ENCODE data around the gene C9orf153.

C9orf153 gene

DNA sequence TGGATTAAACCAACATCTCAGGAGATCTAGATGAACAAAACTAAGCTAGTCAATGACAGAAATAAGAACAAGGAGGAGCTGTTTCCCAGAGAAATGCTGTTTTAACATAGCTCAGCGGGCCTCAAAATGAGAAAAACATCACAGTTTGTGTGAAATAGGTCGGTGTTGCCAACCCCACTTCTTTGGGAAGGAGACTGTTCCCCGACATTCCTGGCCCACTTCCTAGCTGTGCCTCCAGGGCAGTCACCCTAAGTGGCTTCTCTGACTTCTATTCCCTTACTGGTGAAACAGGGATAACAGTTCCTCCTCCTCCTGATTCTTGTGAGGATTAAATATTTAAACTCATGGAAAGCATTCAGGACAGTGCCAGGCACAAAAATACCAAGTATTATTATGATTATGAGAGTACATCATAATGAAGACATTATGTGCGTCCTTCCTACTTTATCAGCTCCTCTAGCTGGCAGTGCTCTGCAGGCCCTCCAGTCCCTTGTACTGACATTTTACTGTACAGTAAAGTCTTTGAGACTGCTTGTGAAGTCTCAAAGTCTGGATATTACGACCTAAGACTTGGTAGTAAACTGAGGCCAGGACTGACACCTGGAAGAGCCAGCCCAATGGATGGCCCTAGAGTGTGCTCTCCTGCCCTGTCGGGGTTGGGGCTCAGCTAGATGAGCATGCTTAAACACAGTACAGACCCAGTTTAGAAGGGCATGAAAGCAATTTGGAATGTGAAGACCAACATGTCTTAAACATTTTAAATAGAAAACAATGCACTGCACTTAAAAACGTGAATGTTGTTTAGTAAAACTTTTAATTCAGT lies 15.6 kb upstream of the C9orf153 start:
- DNase-seq (ENCODE audit: extremely low read depth, low read depth) = no peak
- TF ChIP-seq, protein P1, sequence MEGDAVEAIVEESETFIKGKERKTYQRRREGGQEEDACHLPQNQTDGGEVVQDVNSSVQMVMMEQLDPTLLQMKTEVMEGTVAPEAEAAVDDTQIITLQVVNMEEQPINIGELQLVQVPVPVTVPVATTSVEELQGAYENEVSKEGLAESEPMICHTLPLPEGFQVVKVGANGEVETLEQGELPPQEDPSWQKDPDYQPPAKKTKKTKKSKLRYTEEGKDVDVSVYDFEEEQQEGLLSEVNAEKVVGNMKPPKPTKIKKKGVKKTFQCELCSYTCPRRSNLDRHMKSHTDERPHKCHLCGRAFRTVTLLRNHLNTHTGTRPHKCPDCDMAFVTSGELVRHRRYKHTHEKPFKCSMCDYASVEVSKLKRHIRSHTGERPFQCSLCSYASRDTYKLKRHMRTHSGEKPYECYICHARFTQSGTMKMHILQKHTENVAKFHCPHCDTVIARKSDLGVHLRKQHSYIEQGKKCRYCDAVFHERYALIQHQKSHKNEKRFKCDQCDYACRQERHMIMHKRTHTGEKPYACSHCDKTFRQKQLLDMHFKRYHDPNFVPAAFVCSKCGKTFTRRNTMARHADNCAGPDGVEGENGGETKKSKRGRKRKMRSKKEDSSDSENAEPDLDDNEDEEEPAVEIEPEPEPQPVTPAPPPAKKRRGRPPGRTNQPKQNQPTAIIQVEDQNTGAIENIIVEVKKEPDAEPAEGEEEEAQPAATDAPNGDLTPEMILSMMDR (IDR thresholded peaks at IDR 0.05; ENCODE audit: low read depth, low read length, missing control alignments) = no peak
- H3K4me3 ChIP-seq (replicated peaks; ENCODE audit: low read depth, low read length) = no peak overlapping the region

DNA sequence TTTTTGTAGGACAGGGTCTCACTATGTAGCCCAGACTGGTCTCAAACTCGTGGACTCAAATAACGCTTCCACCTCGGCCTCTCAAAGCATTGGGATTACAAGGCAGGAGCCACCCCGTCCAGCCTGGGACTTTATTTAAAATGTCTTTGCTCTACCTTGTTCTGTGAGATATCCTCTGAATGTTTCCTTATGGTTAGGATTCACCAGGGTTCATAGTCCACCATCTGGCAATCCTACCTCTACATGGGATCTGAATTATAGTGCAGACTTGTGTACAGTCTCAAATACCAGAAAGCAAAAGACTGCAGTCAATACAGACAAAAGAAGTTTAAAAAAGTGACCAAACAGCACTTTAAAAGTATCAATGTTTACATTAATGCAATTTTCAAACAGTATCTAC lies 12.8 kb upstream of the C9orf153 start:
- TF ChIP-seq, protein P1 (IDR thresholded peaks at IDR 0.05; ENCODE audit: low read depth, low read length, missing control alignments) = no peak
- no peak overlapping the region for H3K4me3 ChIP-seq (replicated peaks; ENCODE audit: low read depth, low read length)

DNA sequence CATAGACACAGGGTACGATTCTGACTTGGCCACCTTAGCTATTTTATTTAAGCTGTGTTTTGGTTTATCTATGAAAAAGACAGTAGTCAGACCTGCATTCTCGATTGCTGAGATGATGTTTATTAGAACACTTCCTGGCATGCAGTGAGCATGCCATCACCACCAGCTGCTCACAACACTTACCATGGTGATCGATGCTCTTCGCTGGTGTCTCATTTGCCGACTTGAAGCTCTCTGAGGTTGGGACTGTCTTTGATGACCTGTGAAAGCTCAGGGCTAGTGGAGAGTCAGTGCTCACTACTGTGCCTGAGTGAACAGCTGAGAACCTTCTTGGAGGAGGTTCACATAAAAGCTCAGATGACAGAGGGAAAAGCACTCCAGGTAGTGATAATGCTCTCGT lies 4.4 kb upstream of the C9orf153 start:
- DNase-seq (ENCODE audit: extremely low read depth, low read depth) = no peak
- no peak overlapping the region for H3K4me3 ChIP-seq (replicated peaks; ENCODE audit: low read depth, low read length)
- TF ChIP-seq, protein P1 (IDR thresholded peaks at IDR 0.05; ENCODE audit: low read depth, low read length, missing control alignments) = no peak

More for the DNA sequence above, 12.8 kb upstream of the C9orf153 start:
- no peak for DNase-seq (ENCODE audit: extremely low read depth, low read depth)

DNA sequence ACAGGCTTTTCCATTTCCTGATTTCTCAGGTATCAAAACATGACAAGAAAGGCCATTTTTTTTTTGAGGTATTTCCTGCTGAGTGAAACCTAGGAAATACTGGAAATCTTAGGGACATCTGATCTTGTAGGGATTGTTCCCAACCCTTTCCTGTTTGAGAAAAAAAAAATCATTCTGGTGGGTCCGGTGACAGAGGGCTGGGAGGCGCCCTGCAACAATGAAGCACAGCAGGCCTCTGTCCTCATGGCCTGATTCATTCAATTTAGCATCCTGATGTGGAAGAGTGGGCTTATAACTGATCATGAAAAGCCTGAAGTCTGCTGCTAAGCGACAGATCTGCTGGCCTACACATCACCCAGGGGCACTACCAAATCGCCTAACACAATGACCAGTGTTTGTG lies 3.0 kb upstream of the C9orf153 start:
- TF ChIP-seq, protein P1 (IDR thresholded peaks at IDR 0.05; ENCODE audit: low read depth, low read length, missing control alignments) = no peak
- H3K4me3 ChIP-seq (replicated peaks; ENCODE audit: low read depth, low read length) = no peak overlapping the region
- no peak for DNase-seq (ENCODE audit: extremely low read depth, low read depth)

DNA sequence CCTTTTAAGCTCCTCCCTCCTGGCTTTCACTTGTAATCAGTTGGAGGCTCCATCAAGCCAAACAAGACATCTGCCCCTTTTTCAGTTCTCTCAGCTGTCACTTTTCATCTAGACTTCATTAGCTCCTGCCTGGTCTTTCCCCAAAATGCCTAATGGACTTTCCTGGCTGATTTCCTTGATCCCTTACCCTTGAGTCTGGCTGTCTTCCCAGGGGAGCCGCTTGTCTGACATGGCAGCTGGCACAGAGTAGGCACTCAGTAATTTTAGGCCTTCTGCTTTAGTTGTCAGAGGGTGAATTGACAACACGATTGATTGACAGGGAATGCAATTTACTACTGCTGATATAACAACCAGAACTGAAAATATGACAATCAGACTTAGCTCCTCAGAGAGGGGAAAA lies 2.1 kb downstream of the C9orf153 start:
- H3K4me3 ChIP-seq (replicated peaks; ENCODE audit: low read depth, low read length) = no peak overlapping the region
- no peak for DNase-seq (ENCODE audit: extremely low read depth, low read depth)
- TF ChIP-seq, protein P1 (IDR thresholded peaks at IDR 0.05; ENCODE audit: low read depth, low read length, missing control alignments) = no peak

GRCh38 chr9:86256653-86257052 lies 2.8 kb downstream of the C9orf153 start:
- no peak for DNase-seq (ENCODE audit: extremely low read depth, low read depth)
- H3K4me3 ChIP-seq (replicated peaks; ENCODE audit: low read depth, low read length) = no peak overlapping the region
- TF ChIP-seq, protein P1 (IDR thresholded peaks at IDR 0.05; ENCODE audit: low read depth, low read length, missing control alignments) = no peak

Data from HFF-Myc (cell line).